Measurements from ENCODE around the gene TAGAP.
"Not testable (repeated sequence)": the region's sequence is repeated elsewhere in the genome, so short reads cannot be mapped to it uniquely, and the experiment has no call there.

The TAGAP gene

GRCh38 chr6:159043251-159043650 is 1.5 kb downstream of the TAGAP start:
- no peak for TF ChIP-seq CTCF (IDR thresholded peaks at IDR 0.05; ENCODE audit: low read depth, low read length)

GRCh38 chr6:159042826-159043181 is 2.0 kb downstream of the TAGAP start:
- no peak for DNase-seq (ENCODE audit: extremely low read depth, low read depth)
- no peak for TF ChIP-seq CTCF (IDR thresholded peaks at IDR 0.05; ENCODE audit: low read depth, low read length)

More at GRCh38 chr6:159043251-159043650, 1.5 kb downstream of the TAGAP start:
- DNase-seq (ENCODE audit: extremely low read depth, low read depth): no peak

GRCh38 chr6:159042003-159042825 is 2.6 kb downstream of the TAGAP start:
- DNase-seq (ENCODE audit: extremely low read depth, low read depth): peak; percentile 3
- peak; percentile 98 for TF ChIP-seq CTCF (IDR thresholded peaks at IDR 0.05; ENCODE audit: low read depth, low read length)

GRCh38 chr6:159041181-159041580 is 3.6 kb downstream of the TAGAP start:
- TF ChIP-seq CTCF (IDR thresholded peaks at IDR 0.05; ENCODE audit: low read depth, low read length): no peak
- DNase-seq (ENCODE audit: extremely low read depth, low read depth): no peak

- DNase-seq (ENCODE audit: extremely low read depth, low read depth): no peak
- no peak for TF ChIP-seq CTCF (IDR thresholded peaks at IDR 0.05; ENCODE audit: low read depth, low read length)
Measured at GRCh38 chr6:159039885-159040258, 4.9 kb downstream of the TAGAP start.

- DNase-seq (ENCODE audit: extremely low read depth, low read depth): no peak
Measured at GRCh38 chr6:159038914-159039884, 5.6 kb downstream of the TAGAP start.

GRCh38 chr6:159038318-159038717 is 6.5 kb downstream of the TAGAP start:
- not testable (repeated sequence) for DNase-seq (ENCODE audit: extremely low read depth, low read depth)

More at GRCh38 chr6:159038914-159039884, 5.6 kb downstream of the TAGAP start:
- no peak for TF ChIP-seq CTCF (IDR thresholded peaks at IDR 0.05; ENCODE audit: low read depth, low read length)

Measured in AG09319 (cell line).